RWPE1 (cell line): Measurements from ENCODE around the gene COIL.
"Not testable (repeated sequence)": the region's sequence is repeated elsewhere in the genome, so short reads cannot be mapped to it uniquely, and the experiment has no call there.

Experiments
- CTCF ChIA-PET: fragments of 350-600 bp; sonication (Branson Sonifier 250); formaldehyde crosslinking; extraction: SDS; loops from one replicate; lab custom pipeline; 2021; lab: Yijun Ruan, JAX
- POLR2A ChIA-PET: fragments of 400-600 bp; formaldehyde crosslinking; extraction: SDS; loops from one replicate; lab custom pipeline; 2020; ENCODE audit warnings: antibody characterized with exemption; ENCODE audit not compliant: low non-redundant PET; lab: Yijun Ruan, JAX
- DNase-seq: peaks from one replicate; pipeline ENCODE4 v3.0.0; 2012; ENCODE audit warnings: low spot score
- H3K27ac ChIP-seq: fragments of 450-650 bp; 2 replicates; pipeline ENCODE4 v1.5.1; 2017
- CTCF ChIP-seq: fragments of 450-650 bp; conservative IDR thresholded peaks from 2 replicates; pipeline ENCODE4 v1.5.1; 2017; ENCODE audit warnings: low read depth, mild to moderate bottlenecking

COIL gene

GRCh38 chr17:56949595-56949994 is 11.3 kb downstream of the COIL start:
- no peak for TF ChIP-seq CTCF
- no peak overlapping the region for H3K27ac ChIP-seq
- ChIA-PET POLR2A (no interaction called here), CTCF (interaction anchor here (1.1 kb wide), 1 partner anchor 11 kb away, joined by 4 read pairs; the partner anchor contains the start of gene COIL)
- DNase-seq, result no peak

- no peak for TF ChIP-seq CTCF
- POLR2A ChIA-PET, result no interaction called here
- no peak overlapping the region for H3K27ac ChIP-seq
- no peak for DNase-seq
- CTCF ChIA-PET, result interaction anchor here (0.9 to 1.1 kb wide), 2 partner anchors 8 to 12 kb away, joined by 4 to 5 read pairs; partner anchors contain the start of gene COIL
Measured at GRCh38 chr17:56948491-56948890, 12.4 kb downstream of the COIL start.

- CTCF ChIA-PET, result interaction anchor here (0.6 to 0.9 kb wide), 2 partner anchors 9 to 168 kb away, joined by 3 to 5 read pairs; no protein-coding TSS in a partner anchor
Measured at GRCh38 chr17:56947741-56948140, 13.1 kb downstream of the COIL start.

GRCh38 chr17:56945938-56946505 is 14.8 kb downstream of the COIL start:
- CTCF ChIA-PET, result interaction anchor here (0.8 kb wide), 1 partner anchor 15 kb away, joined by 3 read pairs; the partner anchor contains the start of gene COIL
- TF ChIP-seq CTCF, result no peak
- POLR2A ChIA-PET, result no interaction called here

More at GRCh38 chr17:56947741-56948140, 13.1 kb downstream of the COIL start:
- TF ChIP-seq CTCF, result no peak
- no peak overlapping the region for H3K27ac ChIP-seq
- DNase-seq, result no peak
- POLR2A ChIA-PET, result no interaction called here

GRCh38 chr17:56943505-56944125 is 17.2 kb downstream of the COIL start:
- no peak for TF ChIP-seq CTCF
- ChIA-PET CTCF (no interaction called here), POLR2A (no interaction called here)
- no peak for DNase-seq
- H3K27ac ChIP-seq, result no peak overlapping the region

More at GRCh38 chr17:56945938-56946505, 14.8 kb downstream of the COIL start:
- DNase-seq, result no peak
- H3K27ac ChIP-seq, result no peak overlapping the region

GRCh38 chr17:56939869-56940484 is 20.9 kb downstream of the COIL start:
- no peak overlapping the region for H3K27ac ChIP-seq
- TF ChIP-seq CTCF, result peak; percentile 81
- peak; percentile 34 for DNase-seq
- ChIA-PET CTCF (interaction anchor here (0.6 to 1.1 kb wide), 2 partner anchors 21 to 120 kb away, joined by 4 to 6 read pairs; partner anchors contain the start of gene COIL), POLR2A (no interaction called here)

GRCh38 chr17:56938206-56938605 is 22.6 kb downstream of the COIL start:
- POLR2A ChIA-PET, DNase-seq, H3K27ac ChIP-seq: not testable (repeated sequence)
- CTCF ChIA-PET, result interaction anchor here (0.6 kb wide), 1 partner anchor 119 kb away, joined by 4 read pairs; no protein-coding TSS in a partner anchor
